Measurements from ENCODE around the gene TMED5. TPM values are rescaled to one million over a fixed set of nuclear protein-coding genes. Genes with fewer than 3 reads are reported as not detected.

The TMED5 gene
- total RNA-seq, 2 experiments from 2014 or later, result 48.2 to 52.3 TPM

DNA sequence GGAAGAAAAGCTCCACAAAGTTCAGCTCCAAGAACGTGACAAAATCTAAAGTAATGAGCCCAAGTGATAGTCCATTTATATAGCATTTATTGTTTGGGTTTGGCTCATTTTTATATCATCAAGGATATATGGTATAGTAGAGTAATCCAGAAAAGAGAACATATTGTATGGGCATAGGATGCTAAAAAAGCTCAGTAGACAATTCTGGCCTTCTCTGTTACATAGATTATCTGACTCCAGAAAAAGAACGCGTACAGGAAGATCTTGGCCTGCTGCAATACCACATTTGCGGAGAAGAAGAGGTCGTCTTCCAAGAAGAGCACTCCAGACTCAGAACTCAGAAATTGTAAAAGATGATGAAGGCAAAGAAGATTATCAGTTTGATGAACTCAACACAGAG, 43.8 kb downstream of the TMED5 start:
- Mint-ChIP-seq H3K27ac (no peak overlapping the region), H3K27me3 (no peaks in the 10 kb centered on the region), H3K9me3 (no peaks in the 10 kb centered on the region), H3K4me1 (peaks cover 5% of the 10 kb centered on the region), H3K36me3 (peaks cover 16% of the 10 kb centered on the region), H3K4me3 (no peak overlapping the region)
- no peak for DNase-seq
- ATAC-seq (ENCODE audit: low read depth), result no peak
- POLR2A ChIA-PET, result no interaction called here

DNA sequence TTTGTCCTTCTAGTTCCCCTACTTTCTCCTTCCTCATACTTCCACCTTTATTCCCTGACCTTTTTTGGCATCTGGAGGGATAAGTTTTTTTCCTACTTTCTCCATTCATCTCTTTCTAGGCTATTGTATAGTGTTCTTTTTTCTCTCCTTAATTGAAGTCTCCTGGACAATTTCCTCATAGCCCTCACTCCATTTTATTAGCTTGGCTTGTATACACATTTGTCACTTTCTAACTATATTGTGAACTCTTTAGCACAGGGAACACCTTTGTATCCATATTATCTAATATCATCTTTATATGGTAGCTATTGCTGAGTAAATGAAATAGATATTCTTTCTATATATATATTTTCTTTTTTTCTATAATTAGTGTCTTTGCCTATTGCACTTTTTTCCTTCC, 47.6 kb downstream of the TMED5 start:
- Mint-ChIP-seq H3K27ac (no peak overlapping the region), H3K4me3 (no peak overlapping the region), H3K36me3 (peaks cover 11% of the 10 kb centered on the region), H3K9me3 (no peaks in the 10 kb centered on the region), H3K4me1 (peaks cover 3% of the 10 kb centered on the region), H3K27me3 (no peaks in the 10 kb centered on the region)
- POLR2A ChIA-PET, result no interaction called here
- no peak for ATAC-seq (ENCODE audit: low read depth)
- DNase-seq, result no peak

- H3K4me1 Mint-ChIP-seq, result peaks cover 2% of the 10 kb centered on the region
- no peak for ATAC-seq (ENCODE audit: low read depth)
- no peak overlapping the region for H3K27ac Mint-ChIP-seq
- DNase-seq, result no peak
- no peak overlapping the region for H3K4me3 Mint-ChIP-seq
- no peaks in the 10 kb centered on the region for H3K9me3 Mint-ChIP-seq
- POLR2A ChIA-PET, result interaction anchor here (0.6 kb wide), 1 partner anchor 40 kb away, joined by 3 read pairs; no protein-coding TSS in a partner anchor
- H3K36me3 Mint-ChIP-seq, result peaks cover 18% of the 10 kb centered on the region
- H3K27me3 Mint-ChIP-seq, result no peaks in the 10 kb centered on the region
These were observed 50.6 kb downstream of the TMED5 start for GRCh38 chr1:93129507-93130099.

DNA sequence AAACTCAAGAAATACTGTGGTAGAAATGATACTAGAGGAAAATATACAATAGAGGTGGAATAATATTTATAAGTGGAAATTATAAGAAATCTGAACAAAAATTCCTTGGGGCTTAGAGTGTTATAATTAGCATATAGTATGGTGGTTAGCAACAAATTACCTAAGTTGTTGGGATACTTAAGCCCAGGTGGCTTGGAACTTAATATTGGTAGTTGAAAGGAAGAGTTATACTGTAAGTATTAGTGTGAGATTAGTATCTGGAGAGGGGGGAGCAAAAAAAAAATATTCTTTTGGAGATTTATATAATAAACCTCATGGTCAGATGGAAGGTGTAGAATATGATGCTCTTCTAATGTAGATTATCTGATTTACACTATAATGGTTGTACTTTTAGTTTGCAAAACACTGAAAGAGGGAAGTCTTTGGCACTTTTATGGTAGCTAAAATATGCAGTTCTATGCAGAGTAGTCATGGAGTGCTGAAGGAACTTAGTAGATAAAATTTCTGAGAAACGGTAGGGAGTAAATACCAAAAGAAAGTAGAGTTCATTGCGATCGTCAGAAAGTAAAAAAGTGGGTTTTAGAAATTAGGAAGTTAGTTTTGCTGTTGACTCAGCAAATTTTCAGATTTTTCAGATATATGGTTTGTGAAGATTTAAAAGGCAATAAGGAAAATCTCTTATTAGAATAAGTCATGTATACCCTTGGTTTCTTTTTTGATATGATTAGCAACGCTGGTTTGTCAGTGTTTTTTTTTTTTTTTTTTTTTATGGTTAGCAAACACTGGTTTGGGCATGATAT, 55.5 kb downstream of the TMED5 start:
- no peaks in the 10 kb centered on the region for H3K27me3 Mint-ChIP-seq

DNA sequence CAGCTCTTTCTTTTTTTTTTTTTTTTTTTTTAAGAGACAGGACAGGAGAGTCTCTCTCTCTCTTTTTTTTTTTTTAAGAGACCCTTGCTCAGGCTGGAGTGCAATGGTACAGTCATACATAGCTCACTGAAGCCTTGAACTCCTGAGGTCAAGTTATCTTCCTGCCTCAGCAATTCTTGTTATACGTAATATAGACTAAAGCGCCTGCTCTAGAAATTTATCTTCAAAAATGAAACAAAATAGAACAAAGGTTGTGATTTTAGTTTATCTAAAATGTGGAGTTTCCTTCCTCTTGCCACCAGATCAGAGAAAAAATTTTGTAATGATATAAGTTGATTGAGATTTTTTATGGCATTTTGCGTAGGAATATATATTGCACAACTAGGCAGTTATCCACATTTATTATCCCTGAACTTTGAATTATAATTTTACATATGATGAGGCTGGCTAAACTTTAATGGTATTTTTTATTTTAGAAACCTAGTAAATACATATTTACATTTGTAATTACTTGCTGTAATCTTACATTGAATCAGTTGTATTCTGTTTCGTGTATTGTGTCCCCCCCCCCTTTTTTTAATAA, 56.9 kb downstream of the TMED5 start:
- Mint-ChIP-seq H3K36me3 (peaks cover 27% of the 10 kb centered on the region), H3K4me1 (peaks cover 2% of the 10 kb centered on the region), H3K27me3 (no peaks in the 10 kb centered on the region), H3K9me3 (no peaks in the 10 kb centered on the region), H3K4me3 (no peak overlapping the region), H3K27ac (no peak overlapping the region)
- DNase-seq (no peak), ATAC-seq (ENCODE audit: low read depth) (no peak)
- POLR2A ChIA-PET, result no interaction called here

More for the DNA sequence above, 55.5 kb downstream of the TMED5 start:
- Mint-ChIP-seq H3K4me3 (no peak overlapping the region), H3K27ac (no peak overlapping the region), H3K9me3 (no peaks in the 10 kb centered on the region), H3K4me1 (peaks cover 2% of the 10 kb centered on the region), H3K36me3 (peaks cover 28% of the 10 kb centered on the region)
- POLR2A ChIA-PET, result no interaction called here
- DNase-seq (no peak), ATAC-seq (ENCODE audit: low read depth) (no peak)

DNA sequence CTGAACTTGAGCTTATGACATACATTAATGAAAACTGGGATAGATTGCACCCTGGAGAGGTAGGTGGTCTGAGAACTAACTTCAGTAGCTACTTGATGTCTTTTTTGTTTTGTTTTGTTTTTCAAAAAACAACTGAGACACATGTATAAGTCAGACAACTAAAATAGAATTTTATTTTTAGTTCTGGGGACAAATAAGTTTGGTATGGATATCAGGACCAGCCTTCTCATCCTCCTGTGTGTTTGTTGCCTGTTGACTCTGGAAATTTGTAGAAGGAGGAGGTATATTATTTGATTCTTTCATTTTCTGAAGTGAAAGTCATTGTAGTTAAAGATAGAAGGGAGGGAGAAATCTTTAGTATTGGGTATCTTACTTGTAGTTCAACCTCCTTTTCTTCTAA, 59.6 kb downstream of the TMED5 start:
- H3K27me3 Mint-ChIP-seq, result no peaks in the 10 kb centered on the region

DNA sequence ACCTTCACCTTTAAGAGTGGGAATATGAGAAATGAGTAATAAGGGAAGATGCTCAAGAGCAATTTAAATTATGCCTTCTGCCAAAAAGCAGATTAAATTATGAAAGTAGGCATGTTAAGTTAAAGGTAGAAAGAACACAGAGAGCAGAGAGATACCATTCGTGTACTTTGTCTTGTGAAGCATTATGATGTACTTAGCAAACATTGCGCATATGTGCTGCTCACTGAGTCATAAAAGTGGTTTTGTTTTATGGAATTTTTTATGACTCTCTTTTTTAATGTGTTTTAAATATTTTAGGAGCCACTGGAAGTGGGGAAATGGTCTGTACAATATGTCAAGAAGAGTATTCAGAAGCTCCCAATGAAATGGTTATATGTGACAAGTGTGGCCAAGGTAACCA, 65.8 kb downstream of the TMED5 start:
- Mint-ChIP-seq H3K36me3 (peaks cover 27% of the 10 kb centered on the region), H3K27ac (no peak overlapping the region)
- ATAC-seq (ENCODE audit: low read depth), result no peak

More for the DNA sequence above, 59.6 kb downstream of the TMED5 start:
- Mint-ChIP-seq H3K4me3 (no peak overlapping the region), H3K36me3 (peaks cover 28% of the 10 kb centered on the region), H3K4me1 (peaks cover 3% of the 10 kb centered on the region), H3K27ac (no peak overlapping the region), H3K9me3 (no peaks in the 10 kb centered on the region)
- POLR2A ChIA-PET, result no interaction called here
- no peak for ATAC-seq (ENCODE audit: low read depth)
- no peak for DNase-seq

DNA sequence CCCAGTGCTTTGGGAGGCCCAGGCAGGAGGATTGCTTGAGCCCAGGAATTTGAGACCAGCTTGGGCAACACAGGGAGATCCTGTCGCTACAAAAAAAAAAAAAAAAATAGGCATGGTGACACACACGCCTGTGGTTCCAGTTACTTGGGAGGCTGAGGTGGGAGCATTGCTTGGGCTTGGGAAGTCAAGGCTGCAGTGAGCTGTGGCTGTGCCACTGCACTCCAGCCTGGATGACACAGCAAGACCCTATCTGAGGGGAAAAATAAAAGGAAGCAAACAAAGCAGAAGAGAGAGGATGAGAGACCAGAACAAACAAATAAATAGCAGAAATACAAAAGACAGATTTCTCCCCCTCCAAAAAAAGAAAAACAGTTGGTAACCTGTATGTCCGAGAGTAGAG, 67.1 kb downstream of the TMED5 start:
- no peak overlapping the region for H3K4me3 Mint-ChIP-seq
- ATAC-seq (ENCODE audit: low read depth) (no peak), DNase-seq (no peak)
- H3K27me3 Mint-ChIP-seq, result no peaks in the 10 kb centered on the region
- H3K4me1 Mint-ChIP-seq, result peaks cover 13% of the 10 kb centered on the region
- no peak overlapping the region for H3K27ac Mint-ChIP-seq
- POLR2A ChIA-PET, result no interaction called here
- H3K9me3 Mint-ChIP-seq, result peaks cover 4% of the 10 kb centered on the region
- peaks cover 33% of the 10 kb centered on the region for H3K36me3 Mint-ChIP-seq

More for the DNA sequence above, 65.8 kb downstream of the TMED5 start:
- no peaks in the 10 kb centered on the region for H3K9me3 Mint-ChIP-seq
- peaks cover 11% of the 10 kb centered on the region for H3K4me1 Mint-ChIP-seq
- DNase-seq, result no peak
- no peaks in the 10 kb centered on the region for H3K27me3 Mint-ChIP-seq
- H3K4me3 Mint-ChIP-seq, result no peak overlapping the region
- POLR2A ChIA-PET, result interaction anchor here (0.6 kb wide), 1 partner anchor 342 kb away, joined by 3 read pairs; no protein-coding TSS in a partner anchor

DNA sequence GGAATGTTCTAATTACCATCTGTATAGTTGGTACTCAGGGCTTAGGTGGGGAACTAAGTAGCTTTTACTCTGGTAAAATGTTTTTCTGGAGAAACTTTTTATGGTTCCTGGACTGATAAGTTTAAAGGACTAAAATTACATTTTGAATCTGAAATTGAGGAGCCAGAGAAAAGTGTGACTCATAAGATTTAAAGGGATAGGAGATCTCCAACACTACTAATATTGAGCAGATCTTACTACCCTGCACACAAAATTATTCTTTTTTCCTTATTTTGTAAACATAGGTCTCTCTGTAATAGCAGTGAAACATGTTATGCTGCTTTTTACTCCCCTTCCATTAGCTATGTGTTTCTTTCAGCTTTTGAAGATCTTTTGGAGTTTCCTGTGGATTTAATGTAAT, 68.7 kb downstream of the TMED5 start:
- peaks cover 9% of the 10 kb centered on the region for H3K9me3 Mint-ChIP-seq
- no peaks in the 10 kb centered on the region for H3K27me3 Mint-ChIP-seq
- H3K36me3 Mint-ChIP-seq, result peaks cover 46% of the 10 kb centered on the region
- peaks cover 13% of the 10 kb centered on the region for H3K4me1 Mint-ChIP-seq
- no peak overlapping the region for H3K27ac Mint-ChIP-seq
- H3K4me3 Mint-ChIP-seq, result no peak overlapping the region
- DNase-seq (no peak), ATAC-seq (ENCODE audit: low read depth) (no peak)
- POLR2A ChIA-PET, result no interaction called here

- peaks cover 13% of the 10 kb centered on the region for H3K4me1 Mint-ChIP-seq
- peaks cover 9% of the 10 kb centered on the region for H3K9me3 Mint-ChIP-seq
- DNase-seq (no peak), ATAC-seq (ENCODE audit: low read depth) (no peak)
- H3K4me3 Mint-ChIP-seq, result no peak overlapping the region
- H3K36me3 Mint-ChIP-seq, result peaks cover 45% of the 10 kb centered on the region
- no peak overlapping the region for H3K27ac Mint-ChIP-seq
- POLR2A ChIA-PET, result no interaction called here
- H3K27me3 Mint-ChIP-seq, result no peaks in the 10 kb centered on the region
These were observed 69.1 kb downstream of the TMED5 start for GRCh38 chr1:93111065-93111464.

DNA sequence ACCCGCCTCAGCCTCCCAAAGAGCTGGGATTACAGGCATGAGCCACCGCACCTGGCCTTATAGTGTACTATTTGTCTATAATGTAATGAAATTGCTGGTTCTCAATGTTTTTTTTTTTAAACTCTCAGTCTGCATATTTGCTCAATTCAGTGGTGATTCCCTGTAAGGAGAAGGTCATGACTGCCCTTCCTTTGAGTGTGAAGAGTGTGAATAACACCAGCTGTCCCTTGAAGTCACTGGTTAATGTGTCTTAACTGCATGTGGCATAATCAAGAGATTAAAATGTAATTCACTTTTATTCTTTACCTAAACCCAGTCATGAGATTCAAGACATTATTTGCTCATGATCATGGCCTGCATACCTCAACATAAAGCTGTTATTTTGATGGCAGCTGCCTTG, 70.6 kb downstream of the TMED5 start:
- Mint-ChIP-seq H3K4me3 (no peak overlapping the region), H3K9me3 (peaks cover 11% of the 10 kb centered on the region), H3K27ac (no peak overlapping the region), H3K4me1 (peaks cover 13% of the 10 kb centered on the region), H3K27me3 (no peaks in the 10 kb centered on the region), H3K36me3 (peaks cover 54% of the 10 kb centered on the region)
- ATAC-seq (ENCODE audit: low read depth) (no peak), DNase-seq (no peak)
- POLR2A ChIA-PET, result no interaction called here

DNA sequence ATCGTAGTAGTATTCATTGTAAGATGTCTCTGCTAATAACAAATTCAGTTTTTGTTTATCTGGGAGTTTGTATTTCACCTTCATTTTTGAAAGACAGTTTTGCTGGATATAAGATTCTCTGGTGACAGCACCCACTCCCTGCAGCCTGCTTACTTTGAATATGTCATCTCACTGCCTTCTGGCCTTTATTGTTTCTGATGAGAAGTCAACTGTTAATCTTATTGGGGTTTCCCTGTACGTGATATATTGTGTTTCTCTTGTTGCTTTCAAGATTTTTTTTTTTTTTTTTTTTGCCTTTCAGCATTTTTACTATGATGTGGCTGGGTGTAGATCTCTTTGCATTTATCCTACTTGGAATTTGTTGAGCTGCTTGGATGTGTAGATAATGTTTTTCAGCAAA, 71.9 kb downstream of the TMED5 start:
- no peak for DNase-seq
- peaks cover 56% of the 10 kb centered on the region for H3K36me3 Mint-ChIP-seq
- H3K27me3 Mint-ChIP-seq, result no peaks in the 10 kb centered on the region
- peaks cover 11% of the 10 kb centered on the region for H3K9me3 Mint-ChIP-seq
- no peak overlapping the region for H3K4me3 Mint-ChIP-seq
- ATAC-seq (ENCODE audit: low read depth), result no peak
- H3K4me1 Mint-ChIP-seq, result peaks cover 13% of the 10 kb centered on the region
- no peak overlapping the region for H3K27ac Mint-ChIP-seq
- POLR2A ChIA-PET, result no interaction called here

GRCh38 chr1:93107395-93107794, 72.8 kb downstream of the TMED5 start:
- no peak for ATAC-seq (ENCODE audit: low read depth)
- Mint-ChIP-seq H3K4me3 (no peak overlapping the region), H3K27ac (no peak overlapping the region), H3K9me3 (peaks cover 11% of the 10 kb centered on the region), H3K36me3 (peaks cover 56% of the 10 kb centered on the region), H3K27me3 (no peaks in the 10 kb centered on the region), H3K4me1 (peaks cover 13% of the 10 kb centered on the region)
- POLR2A ChIA-PET, result no interaction called here
- no peak for DNase-seq

DNA sequence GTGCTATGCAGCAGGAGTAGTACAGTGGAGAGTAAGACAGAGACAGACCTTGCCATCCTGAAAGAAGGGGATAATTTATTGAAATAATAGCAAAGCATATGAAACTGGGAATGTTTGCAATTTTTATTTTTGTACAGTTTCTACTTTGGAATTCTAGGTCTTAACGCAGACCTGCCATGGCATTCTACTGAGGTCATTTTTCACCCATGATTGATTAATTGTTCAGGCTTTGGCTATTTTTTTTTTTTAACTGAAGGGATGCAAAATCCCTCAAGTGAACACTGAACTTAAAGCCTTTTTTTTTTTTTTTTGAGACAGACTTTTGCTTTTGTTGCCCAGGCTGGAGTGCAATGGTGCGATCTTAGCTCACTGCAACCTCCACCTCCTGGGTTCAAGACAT, 74.0 kb downstream of the TMED5 start:
- POLR2A ChIA-PET, result no interaction called here
- peaks cover 14% of the 10 kb centered on the region for H3K4me1 Mint-ChIP-seq
- H3K9me3 Mint-ChIP-seq, result peaks cover 11% of the 10 kb centered on the region
- no peaks in the 10 kb centered on the region for H3K27me3 Mint-ChIP-seq
- no peak for ATAC-seq (ENCODE audit: low read depth)
- DNase-seq, result no peak
- no peak overlapping the region for H3K4me3 Mint-ChIP-seq
- peaks cover 55% of the 10 kb centered on the region for H3K36me3 Mint-ChIP-seq
- H3K27ac Mint-ChIP-seq, result no peak overlapping the region

Data from activated naive CD8-positive, alpha-beta T cell treated with anti-CD3 and anti-CD28 coated beads, Interleukin-2, amount 10 ng/mL, durations not matched to agents 7 days and 5 days (primary cell).